ENCODE data around the gene SLC17A9.
A peak's percentile ranks its signal among the peaks of the same experiment; 100 is the strongest.

Gene SLC17A9

GRCh38 chr20:62938105-62938888 lies 14.2 kb upstream of the SLC17A9 start, which contains the start of gene GID8:
TSS of gene GID8 (plus strand) at chr20:62938147. CDS start at chr20:62941503, 3,356 bp downstream.
- peak; percentile 60 for DNase-seq (ENCODE audit: low read depth, low spot score)

- no peak for DNase-seq (ENCODE audit: low read depth, low spot score)
These were observed 11.6 kb upstream of the SLC17A9 start for GRCh38 chr20:62940875-62941274.

- no peak for DNase-seq (ENCODE audit: low read depth, low spot score)
These were observed 10.7 kb upstream of the SLC17A9 start for GRCh38 chr20:62941792-62942191.

GRCh38 chr20:62942456-62942855 lies 10.1 kb upstream of the SLC17A9 start:
- no peak for DNase-seq (ENCODE audit: low read depth, low spot score)

GRCh38 chr20:62943396-62943795 lies 9.1 kb upstream of the SLC17A9 start:
- no peak for DNase-seq (ENCODE audit: low read depth, low spot score)

GRCh38 chr20:62944184-62944583 lies 8.3 kb upstream of the SLC17A9 start:
- DNase-seq (ENCODE audit: low read depth, low spot score), result no peak

GRCh38 chr20:62944746-62945145 lies 7.8 kb upstream of the SLC17A9 start:
- no peak for DNase-seq (ENCODE audit: low read depth, low spot score)

GRCh38 chr20:62945771-62946339 lies 6.7 kb upstream of the SLC17A9 start:
- DNase-seq (ENCODE audit: low read depth, low spot score), result no peak

GRCh38 chr20:62946918-62947317 lies 5.6 kb upstream of the SLC17A9 start:
- DNase-seq (ENCODE audit: low read depth, low spot score), result no peak

GRCh38 chr20:62947532-62948300 lies 4.8 kb upstream of the SLC17A9 start:
- no peak for DNase-seq (ENCODE audit: low read depth, low spot score)

GRCh38 chr20:62949153-62949821 lies 3.2 kb upstream of the SLC17A9 start:
- DNase-seq (ENCODE audit: low read depth, low spot score), result no peak

- no peak for DNase-seq (ENCODE audit: low read depth, low spot score)
These were observed 2.5 kb upstream of the SLC17A9 start for GRCh38 chr20:62949962-62950361.

- no peak for DNase-seq (ENCODE audit: low read depth, low spot score)
These were observed 1.8 kb upstream of the SLC17A9 start for GRCh38 chr20:62950741-62951140.

GRCh38 chr20:62951143-62951895 lies 1.2 kb upstream of the SLC17A9 start:
- no peak for DNase-seq (ENCODE audit: low read depth, low spot score)

GRCh38 chr20:62951896-62952372 lies 575 bp upstream of the SLC17A9 start:
- DNase-seq (ENCODE audit: low read depth, low spot score), result no peak

- DNase-seq (ENCODE audit: low read depth, low spot score), result no peak
These were observed 694 bp downstream of the SLC17A9 start for GRCh38 chr20:62952968-62953838.

- peak; percentile 58 for DNase-seq (ENCODE audit: low read depth, low spot score)
These were observed 1.6 kb downstream of the SLC17A9 start for GRCh38 chr20:62953839-62954703.

- peak; percentile 80 for DNase-seq (ENCODE audit: low read depth, low spot score)
These were observed 3.2 kb downstream of the SLC17A9 start for GRCh38 chr20:62955519-62956386.
